ENCODE measurements around the gene BAD.

BAD gene

DNA sequence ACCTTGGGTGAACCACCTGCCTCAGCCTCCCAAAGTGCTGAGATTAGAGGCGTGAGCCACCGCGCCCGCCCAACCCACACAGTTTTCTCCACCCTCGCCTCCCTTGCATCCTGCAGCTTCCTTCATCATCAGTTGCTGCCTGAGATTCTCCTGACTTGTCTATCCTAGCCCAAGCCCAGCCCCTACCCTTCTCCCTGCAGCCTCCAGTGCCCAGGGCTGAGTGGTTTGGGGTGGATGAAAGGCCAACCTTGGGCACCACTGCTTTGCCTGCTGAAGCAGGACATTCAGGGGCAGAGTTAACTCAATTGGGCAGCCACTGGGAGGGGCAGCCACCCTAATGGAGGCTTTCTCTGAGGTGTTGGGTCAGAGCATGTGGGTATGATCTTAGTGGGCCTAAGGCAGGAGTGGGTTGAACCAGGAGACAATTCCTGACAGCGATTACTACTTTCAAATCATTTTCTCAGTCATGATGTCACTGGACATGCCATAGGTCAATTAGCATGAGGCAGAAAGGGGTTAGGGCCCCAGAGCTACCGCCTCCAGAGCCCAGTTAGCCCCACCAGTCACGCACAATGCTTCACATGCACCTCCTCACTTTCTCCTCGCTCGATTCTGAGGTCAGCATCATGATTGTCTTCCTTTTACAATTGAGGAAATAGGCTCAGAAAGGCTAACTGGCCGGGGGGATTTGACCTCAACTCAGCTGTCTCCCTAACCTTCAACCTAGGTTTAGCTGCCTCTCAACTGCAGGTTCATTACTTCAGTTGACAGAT is 44.6 kb downstream of the BAD start:
- TF ChIP-seq SIN3A (IDR thresholded peaks at IDR 0.05; ENCODE audit: borderline replicate concordance, insufficient read depth, low read length): no peak
- no peak for TF ChIP-seq POLR2AphosphoS5 (IDR thresholded peaks at IDR 0.05; ENCODE audit: low read depth, low read length)
- TF ChIP-seq, protein P1, sequence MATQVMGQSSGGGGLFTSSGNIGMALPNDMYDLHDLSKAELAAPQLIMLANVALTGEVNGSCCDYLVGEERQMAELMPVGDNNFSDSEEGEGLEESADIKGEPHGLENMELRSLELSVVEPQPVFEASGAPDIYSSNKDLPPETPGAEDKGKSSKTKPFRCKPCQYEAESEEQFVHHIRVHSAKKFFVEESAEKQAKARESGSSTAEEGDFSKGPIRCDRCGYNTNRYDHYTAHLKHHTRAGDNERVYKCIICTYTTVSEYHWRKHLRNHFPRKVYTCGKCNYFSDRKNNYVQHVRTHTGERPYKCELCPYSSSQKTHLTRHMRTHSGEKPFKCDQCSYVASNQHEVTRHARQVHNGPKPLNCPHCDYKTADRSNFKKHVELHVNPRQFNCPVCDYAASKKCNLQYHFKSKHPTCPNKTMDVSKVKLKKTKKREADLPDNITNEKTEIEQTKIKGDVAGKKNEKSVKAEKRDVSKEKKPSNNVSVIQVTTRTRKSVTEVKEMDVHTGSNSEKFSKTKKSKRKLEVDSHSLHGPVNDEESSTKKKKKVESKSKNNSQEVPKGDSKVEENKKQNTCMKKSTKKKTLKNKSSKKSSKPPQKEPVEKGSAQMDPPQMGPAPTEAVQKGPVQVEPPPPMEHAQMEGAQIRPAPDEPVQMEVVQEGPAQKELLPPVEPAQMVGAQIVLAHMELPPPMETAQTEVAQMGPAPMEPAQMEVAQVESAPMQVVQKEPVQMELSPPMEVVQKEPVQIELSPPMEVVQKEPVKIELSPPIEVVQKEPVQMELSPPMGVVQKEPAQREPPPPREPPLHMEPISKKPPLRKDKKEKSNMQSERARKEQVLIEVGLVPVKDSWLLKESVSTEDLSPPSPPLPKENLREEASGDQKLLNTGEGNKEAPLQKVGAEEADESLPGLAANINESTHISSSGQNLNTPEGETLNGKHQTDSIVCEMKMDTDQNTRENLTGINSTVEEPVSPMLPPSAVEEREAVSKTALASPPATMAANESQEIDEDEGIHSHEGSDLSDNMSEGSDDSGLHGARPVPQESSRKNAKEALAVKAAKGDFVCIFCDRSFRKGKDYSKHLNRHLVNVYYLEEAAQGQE (IDR thresholded peaks at IDR 0.05; ENCODE audit: insufficient read depth in 1 of 2, low read depth in 2 of 2, low read length in 2 of 2): no peak
- TF ChIP-seq FOXP2 (optimal IDR thresholded peaks at IDR 0.05; ENCODE audit: borderline replicate concordance, extremely low read depth, extremely low read length, insufficient read depth): no peak
- no peak for TF ChIP-seq TAF1 (IDR thresholded peaks at IDR 0.05; ENCODE audit: borderline replicate concordance, insufficient read depth, low read length)

DNA sequence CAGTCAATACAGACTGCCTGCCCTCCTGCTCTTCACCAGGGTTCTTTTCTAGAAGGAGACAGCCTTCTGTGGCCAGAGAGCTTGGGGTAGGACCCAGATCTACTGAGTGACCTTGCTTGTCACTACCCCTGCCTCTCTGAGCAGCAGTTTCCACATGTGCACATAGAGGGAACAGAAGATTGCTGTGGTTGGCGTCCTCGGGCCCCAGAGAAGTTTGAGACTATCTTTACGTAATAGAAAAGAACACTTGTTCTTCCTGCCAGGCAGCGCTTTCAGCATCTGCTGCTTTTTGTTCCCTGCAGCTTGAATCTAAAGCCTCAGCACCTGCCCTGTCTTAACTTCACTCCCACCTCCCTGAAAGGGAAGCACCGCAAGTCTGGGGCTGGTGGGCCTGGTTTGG is 45.5 kb downstream of the BAD start:
- TF ChIP-seq, protein P1 (IDR thresholded peaks at IDR 0.05; ENCODE audit: insufficient read depth in 1 of 2, low read depth in 2 of 2, low read length in 2 of 2): no peak
- TF ChIP-seq TAF1 (IDR thresholded peaks at IDR 0.05; ENCODE audit: borderline replicate concordance, insufficient read depth, low read length) (no peak), FOXP2 (optimal IDR thresholded peaks at IDR 0.05; ENCODE audit: borderline replicate concordance, extremely low read depth, extremely low read length, insufficient read depth) (no peak), SIN3A (IDR thresholded peaks at IDR 0.05; ENCODE audit: borderline replicate concordance, insufficient read depth, low read length) (no peak), POLR2AphosphoS5 (IDR thresholded peaks at IDR 0.05; ENCODE audit: low read depth, low read length) (no peak)

DNA sequence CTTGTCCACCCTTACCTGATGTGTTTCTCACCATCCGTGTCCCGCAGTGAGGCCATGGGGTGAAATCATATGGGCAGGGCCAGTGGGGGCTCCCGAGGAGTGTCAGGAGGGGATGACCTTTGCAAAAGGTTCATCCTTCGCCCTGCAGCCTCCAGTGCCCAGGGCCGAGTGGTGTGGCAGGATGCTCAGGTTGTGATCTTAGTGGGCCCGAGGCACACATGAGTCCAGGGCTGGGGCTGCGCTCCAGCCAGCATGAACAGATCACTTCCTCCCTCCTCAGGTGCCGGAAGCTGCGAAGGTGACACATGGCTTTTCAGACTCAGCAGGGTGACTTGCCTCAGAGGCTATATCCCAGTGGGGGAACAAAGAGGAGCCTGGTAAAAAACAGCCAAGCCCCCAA is 46.4 kb downstream of the BAD start:
- TF ChIP-seq TAF1 (IDR thresholded peaks at IDR 0.05; ENCODE audit: borderline replicate concordance, insufficient read depth, low read length) (no peak), FOXP2 (optimal IDR thresholded peaks at IDR 0.05; ENCODE audit: borderline replicate concordance, extremely low read depth, extremely low read length, insufficient read depth) (no peak), POLR2AphosphoS5 (IDR thresholded peaks at IDR 0.05; ENCODE audit: low read depth, low read length) (no peak), SIN3A (IDR thresholded peaks at IDR 0.05; ENCODE audit: borderline replicate concordance, insufficient read depth, low read length) (no peak)
- TF ChIP-seq, protein P1 (IDR thresholded peaks at IDR 0.05; ENCODE audit: insufficient read depth in 1 of 2, low read depth in 2 of 2, low read length in 2 of 2): no peak

DNA sequence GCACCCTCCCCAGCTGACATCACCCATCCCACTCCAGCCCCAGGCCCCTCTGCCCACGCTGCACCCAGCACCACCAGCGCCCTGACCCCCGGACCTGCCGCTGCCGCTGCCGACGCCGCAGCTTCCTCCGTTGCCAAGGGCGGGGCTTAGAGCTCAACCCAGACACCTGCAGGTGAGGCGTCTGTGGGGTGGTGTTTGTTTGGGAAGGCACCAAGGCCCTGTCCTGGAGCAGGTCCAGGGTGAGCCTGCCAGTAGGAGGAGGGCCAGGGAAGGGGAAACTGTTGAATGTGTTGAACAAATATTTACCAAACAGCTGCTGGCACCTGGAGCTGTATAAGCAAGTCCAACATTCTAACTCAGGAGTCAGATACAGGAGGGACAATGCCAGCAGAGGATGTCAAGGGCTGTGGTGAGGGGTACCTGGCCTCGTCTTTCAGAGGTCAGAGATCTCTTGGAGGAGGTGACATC is 46.9 kb downstream of the BAD start:
- no peak for TF ChIP-seq SIN3A (IDR thresholded peaks at IDR 0.05; ENCODE audit: borderline replicate concordance, insufficient read depth, low read length)
- TF ChIP-seq TAF1 (IDR thresholded peaks at IDR 0.05; ENCODE audit: borderline replicate concordance, insufficient read depth, low read length): no peak
- no peak for TF ChIP-seq POLR2AphosphoS5 (IDR thresholded peaks at IDR 0.05; ENCODE audit: low read depth, low read length)
- TF ChIP-seq, protein P1 (IDR thresholded peaks at IDR 0.05; ENCODE audit: insufficient read depth in 1 of 2, low read depth in 2 of 2, low read length in 2 of 2): no peak
- no peak for TF ChIP-seq FOXP2 (optimal IDR thresholded peaks at IDR 0.05; ENCODE audit: borderline replicate concordance, extremely low read depth, extremely low read length, insufficient read depth)

Measured in PFSK-1 (cell line).